Measurements from ENCODE around the gene SYNPO.

SYNPO gene

GRCh38 chr5:150640311-150641005 lies at the start of gene SYNPO:
Gene SYNPO, plus strand, starts transcription at chr5:150640660. Its CDS starts 7,616 bp downstream, at chr5:150648276.
- no peak for DNase-seq

DNA sequence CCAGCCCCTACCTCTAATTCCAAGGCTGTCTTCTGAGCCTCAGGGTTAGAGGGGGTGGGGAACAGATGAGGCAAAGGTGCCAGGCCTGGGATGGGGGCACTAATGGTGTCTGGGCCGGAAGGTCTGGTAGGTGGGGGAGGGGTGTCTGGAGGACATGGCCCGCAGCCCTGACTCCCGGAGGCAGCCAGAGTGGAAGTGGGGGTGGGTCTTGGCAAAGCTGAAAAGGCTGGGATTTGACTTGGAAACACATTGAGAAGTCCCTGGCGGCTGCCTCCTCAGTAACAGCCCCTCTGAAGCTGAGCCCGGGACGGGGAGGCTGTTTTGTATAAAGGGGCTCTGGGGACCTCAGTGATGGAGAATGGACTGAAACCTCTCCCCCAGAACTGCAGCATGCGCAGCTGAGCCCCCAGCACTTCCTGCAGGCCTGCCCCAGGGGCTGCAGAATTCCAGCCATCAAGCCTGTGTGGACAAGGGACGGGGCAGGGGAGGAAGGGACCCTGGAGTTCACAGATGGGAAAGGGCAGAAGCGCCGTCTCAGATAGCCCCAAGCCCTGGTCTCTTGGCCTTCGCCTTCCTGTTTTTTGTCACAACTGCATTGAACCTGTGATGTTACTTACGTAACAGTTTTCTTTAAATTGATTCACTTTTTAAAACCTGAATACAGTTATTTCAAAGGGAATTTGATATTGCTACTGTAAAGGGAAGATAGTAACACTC lies 49.3 kb upstream of the SYNPO start:
- no peak for DNase-seq

GRCh38 chr5:150593593-150593992 lies 46.9 kb upstream of the SYNPO start:
- no peak for DNase-seq

GRCh38 chr5:150593996-150594395 lies 46.5 kb upstream of the SYNPO start:
- DNase-seq: no peak

GRCh38 chr5:150595466-150596031 lies 44.9 kb upstream of the SYNPO start:
- DNase-seq: no peak

GRCh38 chr5:150596313-150596712 lies 44.1 kb upstream of the SYNPO start:
- DNase-seq: no peak

- no peak for DNase-seq
These were observed 43.6 kb upstream of the SYNPO start for GRCh38 chr5:150596826-150597225.

GRCh38 chr5:150598006-150598405 lies 42.5 kb upstream of the SYNPO start:
- DNase-seq: no peak

DNA sequence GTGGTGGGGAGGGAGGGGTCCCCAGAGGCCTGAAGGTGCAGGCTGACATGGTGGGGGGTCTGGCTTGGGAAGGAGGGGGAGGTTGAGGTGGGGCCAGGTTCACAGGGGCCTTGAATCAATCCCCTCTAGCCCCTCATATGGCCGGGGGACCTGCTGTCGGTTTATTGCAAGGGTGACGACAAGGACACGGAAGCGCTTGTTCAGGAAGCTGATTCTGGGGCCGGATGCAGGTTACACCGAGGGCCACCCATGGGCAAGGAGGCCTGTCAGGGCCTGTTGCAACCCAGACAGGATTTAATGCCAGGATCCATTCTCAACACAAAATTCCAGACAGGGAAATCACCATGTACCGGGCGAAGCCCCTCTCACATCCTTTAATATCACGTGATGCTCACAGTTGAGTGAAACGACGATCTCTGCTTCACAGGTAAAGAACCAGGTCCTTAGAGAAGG lies 41.6 kb upstream of the SYNPO start:
- no peak for DNase-seq

DNA sequence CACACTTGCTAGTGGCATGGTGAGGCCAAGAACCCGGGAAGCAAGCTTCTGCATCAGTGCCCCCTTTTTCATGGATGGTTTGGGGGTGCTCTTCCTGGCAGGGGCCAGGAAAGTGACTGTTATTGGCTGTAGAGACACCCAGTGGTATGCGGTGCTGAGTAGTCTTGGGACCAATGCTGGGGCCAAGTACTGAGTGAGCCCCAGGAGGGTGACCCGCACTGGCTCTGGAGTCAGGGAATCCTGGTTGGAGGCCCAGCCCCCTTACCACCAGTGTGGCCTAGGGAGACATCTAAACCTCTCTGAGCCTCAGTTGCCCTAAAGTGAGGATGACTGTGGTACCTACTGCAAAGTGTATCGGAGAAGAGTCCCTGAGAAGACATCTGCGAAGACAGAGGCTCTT lies 41.2 kb upstream of the SYNPO start:
- no peak for DNase-seq

DNA sequence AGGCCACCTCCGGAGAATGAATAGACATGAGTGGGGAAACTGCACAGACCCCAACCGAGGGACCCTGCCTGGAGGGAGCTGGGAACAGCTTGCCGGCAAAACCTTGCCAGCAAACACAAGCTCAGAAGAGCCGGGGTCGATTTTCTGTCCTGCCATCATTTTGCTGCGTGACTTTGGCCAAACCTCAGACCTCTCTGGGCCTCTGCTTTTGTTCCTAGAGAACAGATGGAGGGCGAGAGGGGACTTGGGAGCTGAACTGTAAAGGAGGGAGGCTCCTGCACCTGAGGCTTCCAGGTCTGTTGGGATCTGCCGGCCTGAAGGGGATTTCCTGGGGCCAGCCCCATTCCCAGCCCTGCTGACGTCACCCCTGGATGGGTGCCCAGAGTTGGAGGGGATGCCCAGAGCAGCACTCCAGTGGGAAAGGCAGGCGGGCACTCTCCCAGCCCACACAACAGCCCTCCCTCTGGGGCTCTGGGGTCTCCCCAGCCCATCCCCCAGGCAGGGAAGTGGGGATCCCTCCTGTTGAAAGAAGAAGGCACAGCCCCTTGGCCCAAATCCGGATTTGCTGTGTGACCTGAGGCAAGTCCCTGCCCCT lies 40.4 kb upstream of the SYNPO start:
- DNase-seq: no peak

DNA sequence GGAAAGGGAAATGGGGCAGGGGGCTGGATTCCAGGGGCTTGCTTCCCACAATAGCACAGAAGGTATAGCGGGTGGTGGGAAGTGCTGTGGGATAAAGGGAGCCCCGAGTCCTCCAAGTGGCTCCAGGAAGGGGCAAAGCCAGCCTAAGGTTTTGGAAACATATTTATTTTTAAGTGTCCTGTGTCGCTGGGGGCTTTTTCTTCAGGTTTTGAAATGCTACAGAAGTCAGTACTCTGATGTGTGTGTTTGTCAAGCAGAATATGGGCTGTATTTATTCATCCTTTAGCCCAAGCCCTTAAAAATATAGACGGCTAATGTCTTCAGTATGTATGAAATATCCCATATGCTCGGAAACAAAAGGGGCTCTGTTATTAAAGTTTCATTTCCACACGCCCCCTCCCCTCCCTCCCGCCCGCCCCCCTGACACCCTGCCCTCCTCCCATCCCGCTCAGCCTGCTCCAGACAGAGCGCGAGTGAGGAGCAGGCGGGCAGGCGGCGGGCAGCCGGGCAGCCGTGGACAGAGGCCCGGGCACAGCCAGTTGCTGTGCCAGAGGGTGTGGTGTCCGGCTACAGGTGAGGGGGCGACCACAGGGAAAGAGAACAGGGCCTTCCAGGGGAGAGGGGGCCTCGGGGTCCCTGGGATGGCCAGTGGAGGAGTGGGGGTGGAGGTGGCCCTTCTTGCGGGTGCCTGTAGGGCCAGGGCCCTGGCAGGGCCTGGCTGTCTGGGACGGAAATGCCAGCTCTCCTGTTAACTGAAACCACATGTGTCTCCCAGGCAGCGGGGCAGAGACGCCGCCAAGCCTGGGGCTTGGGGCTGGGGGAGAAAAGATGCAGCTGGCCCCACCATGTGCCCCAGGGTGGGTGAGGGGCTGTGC lies 39.6 kb upstream of the SYNPO start:
- DNase-seq: no peak

DNA sequence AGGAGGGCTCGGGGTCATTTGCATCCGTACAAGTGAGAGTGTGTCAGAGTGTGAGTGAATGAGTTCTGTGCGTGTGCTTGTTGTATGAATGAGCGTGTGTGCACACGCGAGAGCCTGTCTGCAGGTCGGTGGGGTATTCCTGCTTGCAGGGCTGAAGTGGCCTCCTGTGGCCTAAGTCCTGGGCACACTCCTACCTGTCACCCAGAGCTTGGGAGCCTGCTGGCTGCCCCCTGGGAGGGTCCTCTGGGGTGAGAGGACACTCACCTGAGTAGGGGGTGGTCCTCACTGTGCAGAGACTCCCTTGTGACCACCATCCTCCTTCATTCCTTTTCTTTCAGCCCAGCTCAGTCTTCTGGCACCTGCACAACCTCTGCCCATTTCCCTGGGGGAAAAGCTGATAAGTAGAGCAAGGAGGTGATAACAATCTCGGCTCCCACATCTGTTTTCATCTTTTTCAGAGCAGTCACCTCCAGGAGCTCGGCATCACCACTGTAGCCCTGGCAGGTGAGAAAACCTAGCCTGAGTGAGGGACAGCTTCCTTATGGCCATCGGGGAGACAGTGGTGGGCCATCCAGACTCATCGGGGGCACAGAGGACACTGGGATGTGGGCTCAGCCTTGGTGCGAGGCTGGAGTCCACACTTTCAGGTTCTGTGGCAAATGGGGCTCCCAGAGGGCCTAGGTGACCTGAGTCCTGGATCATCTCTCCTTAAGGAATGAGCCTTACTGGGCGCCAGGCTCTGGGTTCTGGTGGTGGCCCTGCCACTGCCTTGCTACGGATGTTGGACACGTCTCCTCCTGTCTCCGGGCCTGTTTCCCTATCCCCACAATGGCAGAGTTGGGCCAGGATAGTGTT lies 38.7 kb upstream of the SYNPO start:
- no peak for DNase-seq

DNA sequence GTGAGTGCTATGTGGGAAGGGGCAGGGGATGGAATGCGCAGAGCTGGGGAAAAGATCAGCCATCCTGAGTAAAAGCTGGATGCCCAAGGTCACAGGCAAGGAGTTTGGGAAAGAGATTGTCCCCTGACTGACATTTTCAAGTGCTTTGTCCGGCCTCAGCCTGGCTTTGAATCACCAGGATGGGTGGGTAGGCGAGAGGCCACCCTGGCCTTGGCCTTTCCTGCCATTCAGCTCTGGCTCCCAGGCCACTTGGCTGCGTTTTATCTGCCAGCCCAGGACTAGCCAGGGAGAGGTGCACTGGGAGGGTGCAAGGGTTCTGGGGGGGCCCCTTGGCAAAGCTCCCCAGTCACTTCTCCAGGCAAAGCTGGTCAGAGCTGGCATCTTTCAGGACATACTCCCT lies 37.4 kb upstream of the SYNPO start:
- no peak for DNase-seq

DNA sequence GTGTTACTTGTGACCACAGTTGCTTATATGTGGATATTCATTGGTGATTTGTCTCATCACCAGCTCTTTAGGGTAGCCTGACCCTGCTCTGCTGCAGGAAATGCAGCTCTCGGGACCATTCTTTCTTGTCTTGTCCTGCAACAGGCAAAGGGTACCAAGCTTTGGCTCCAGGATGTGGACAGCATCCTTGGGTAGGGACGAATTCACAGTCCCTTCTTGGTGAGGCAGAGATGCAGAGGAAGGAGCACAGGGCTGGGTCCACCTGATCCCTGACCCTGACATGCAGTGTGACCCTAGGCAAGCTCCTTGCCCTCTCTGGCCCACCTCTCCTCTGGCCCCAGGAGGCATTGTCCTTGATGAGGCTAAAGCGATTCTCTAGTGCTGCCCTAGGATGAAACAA lies 37.0 kb upstream of the SYNPO start:
- DNase-seq: no peak

DNA sequence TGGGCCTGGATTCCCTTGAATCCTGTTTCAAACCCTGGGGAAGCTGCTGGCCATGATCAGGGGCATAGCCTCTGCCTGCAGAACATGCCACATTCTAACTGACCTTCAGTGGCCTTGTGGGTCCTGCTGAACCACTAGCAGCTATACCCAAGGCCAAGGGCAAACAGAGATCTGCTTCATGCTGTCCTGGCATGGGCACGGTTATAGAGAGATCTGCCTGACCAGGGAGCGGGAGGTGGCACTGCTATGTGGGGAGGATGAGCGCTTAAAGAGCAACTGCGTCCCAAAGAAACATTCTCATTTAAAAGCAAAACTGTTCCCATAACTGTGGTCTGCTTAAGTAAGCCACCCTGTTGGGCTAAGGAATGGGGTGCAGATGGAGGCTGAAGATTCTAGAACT lies 36.5 kb upstream of the SYNPO start:
- no peak for DNase-seq

GRCh38 chr5:150604894-150605440 lies 35.5 kb upstream of the SYNPO start:
- no peak for DNase-seq

- no peak for DNase-seq
These were observed 34.9 kb upstream of the SYNPO start for GRCh38 chr5:150605546-150605945.

GRCh38 chr5:150606476-150606875 lies 34.0 kb upstream of the SYNPO start:
- DNase-seq: no peak

- DNase-seq: no peak
These were observed 33.4 kb upstream of the SYNPO start for GRCh38 chr5:150607105-150607504.

- no peak for DNase-seq
These were observed 32.5 kb upstream of the SYNPO start for GRCh38 chr5:150607991-150608390.

- no peak for DNase-seq
These were observed 31.5 kb upstream of the SYNPO start for GRCh38 chr5:150608991-150609390.

All from stimulated activated CD4-positive, alpha-beta T cell treated with anti-CD3 and anti-CD28 coated beads, Interleukin-2, amount 100 ng/mL, for 24 hours (primary cell).